Measurements from ENCODE around the gene BCL2L13.

Gene BCL2L13

DNA sequence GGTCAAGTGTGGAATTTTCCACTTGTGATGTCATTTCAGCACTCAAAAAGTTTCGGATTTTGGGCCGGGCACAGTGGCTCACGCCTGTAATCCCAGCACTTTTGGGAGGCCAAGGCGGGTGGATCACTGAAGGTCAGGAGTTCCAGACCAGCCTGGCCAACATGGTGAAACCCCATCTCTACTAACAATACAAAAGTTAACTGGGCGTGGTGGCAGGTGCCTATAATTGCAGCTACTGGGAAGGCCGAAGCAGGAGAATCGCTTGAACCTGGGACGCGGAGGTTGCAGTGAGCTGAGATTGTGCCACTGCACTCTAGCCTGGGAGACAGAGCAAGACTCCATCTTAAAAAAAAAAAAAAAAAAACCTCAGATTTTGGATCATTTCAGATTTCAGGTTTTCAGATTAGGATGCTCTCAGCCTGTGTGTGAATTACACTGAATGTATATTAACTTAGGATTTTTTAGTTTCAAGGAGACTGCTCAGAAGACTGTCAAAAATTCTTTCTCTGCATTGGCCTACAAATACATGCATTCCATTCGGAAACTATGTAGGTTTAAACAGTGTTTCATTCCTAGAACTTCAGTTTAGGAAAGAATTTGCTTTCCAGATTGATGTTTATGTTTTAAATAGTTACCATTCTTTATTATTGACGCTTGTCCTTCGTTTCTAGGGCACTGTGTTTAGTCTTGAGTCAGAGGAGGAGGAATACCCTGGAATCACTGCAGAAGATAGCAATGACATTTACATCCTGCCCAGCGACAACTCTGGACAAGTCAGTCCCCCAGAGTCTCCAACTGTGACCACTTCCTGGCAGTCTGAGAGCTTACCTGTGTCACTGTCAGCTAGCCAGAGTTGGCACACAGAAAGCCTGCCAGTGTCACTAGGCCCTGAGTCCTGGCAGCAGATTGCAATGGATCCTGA is 87.7 kb downstream of the BCL2L13 start:
- TF ChIP-seq, protein P1, sequence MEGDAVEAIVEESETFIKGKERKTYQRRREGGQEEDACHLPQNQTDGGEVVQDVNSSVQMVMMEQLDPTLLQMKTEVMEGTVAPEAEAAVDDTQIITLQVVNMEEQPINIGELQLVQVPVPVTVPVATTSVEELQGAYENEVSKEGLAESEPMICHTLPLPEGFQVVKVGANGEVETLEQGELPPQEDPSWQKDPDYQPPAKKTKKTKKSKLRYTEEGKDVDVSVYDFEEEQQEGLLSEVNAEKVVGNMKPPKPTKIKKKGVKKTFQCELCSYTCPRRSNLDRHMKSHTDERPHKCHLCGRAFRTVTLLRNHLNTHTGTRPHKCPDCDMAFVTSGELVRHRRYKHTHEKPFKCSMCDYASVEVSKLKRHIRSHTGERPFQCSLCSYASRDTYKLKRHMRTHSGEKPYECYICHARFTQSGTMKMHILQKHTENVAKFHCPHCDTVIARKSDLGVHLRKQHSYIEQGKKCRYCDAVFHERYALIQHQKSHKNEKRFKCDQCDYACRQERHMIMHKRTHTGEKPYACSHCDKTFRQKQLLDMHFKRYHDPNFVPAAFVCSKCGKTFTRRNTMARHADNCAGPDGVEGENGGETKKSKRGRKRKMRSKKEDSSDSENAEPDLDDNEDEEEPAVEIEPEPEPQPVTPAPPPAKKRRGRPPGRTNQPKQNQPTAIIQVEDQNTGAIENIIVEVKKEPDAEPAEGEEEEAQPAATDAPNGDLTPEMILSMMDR (IDR thresholded peaks at IDR 0.05) = no peak

DNA sequence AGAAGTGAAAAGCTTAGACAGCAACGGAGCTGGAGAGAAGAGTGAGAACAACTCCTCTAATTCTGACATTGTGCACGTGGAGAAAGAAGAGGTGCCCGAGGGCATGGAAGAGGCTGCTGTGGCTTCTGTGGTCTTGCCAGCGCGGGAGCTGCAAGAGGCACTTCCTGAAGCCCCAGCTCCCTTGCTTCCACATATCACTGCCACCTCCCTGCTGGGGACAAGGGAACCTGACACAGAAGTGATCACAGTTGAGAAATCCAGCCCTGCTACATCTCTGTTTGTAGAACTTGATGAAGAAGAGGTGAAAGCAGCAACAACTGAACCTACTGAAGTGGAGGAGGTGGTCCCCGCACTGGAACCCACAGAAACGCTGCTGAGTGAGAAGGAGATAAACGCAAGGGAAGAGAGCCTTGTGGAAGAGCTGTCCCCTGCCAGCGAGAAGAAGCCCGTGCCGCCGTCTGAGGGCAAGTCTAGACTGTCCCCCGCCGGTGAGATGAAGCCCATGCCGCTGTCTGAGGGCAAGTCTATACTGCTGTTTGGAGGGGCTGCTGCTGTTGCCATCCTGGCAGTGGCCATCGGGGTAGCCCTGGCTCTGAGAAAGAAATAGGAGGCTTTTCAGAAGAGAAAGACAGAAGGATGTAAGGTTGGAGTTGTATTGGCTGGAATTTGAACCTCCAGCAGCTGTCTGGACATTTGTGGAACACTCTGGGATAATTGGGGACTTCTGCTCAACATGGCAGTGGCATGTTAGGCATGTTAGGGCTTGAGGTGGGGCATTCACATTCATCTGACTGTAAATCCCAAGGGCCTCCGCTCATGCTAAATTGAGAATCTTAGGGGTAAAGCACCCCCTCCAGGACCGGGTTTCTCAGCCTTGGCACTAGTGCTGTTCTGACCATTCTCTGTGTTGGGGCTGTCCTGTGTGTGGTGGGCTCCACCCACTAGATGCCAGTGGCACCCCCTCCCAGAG is 88.7 kb downstream of the BCL2L13 start:
- TF ChIP-seq, protein P1 (IDR thresholded peaks at IDR 0.05) = no peak

DNA sequence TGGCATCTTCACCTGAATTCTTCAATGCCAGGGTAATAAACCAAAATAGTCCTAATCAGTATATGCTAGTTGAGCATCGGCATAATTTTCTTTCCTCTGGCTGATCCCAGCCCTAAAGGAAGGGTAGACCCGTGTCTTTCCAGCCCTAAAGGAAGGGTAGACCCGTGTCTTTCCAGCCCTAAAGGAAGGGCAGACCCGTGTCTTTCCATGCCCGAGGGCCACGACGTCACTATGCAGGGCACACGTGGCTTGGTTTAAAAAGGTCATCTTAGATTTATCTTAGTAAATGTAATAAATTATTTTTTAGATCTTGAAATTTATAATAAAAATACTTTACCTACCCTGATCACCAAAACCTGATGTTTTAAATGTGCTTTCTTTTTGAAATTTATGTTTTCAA is 90.2 kb downstream of the BCL2L13 start:
- TF ChIP-seq, protein P1 (IDR thresholded peaks at IDR 0.05) = no peak

DNA sequence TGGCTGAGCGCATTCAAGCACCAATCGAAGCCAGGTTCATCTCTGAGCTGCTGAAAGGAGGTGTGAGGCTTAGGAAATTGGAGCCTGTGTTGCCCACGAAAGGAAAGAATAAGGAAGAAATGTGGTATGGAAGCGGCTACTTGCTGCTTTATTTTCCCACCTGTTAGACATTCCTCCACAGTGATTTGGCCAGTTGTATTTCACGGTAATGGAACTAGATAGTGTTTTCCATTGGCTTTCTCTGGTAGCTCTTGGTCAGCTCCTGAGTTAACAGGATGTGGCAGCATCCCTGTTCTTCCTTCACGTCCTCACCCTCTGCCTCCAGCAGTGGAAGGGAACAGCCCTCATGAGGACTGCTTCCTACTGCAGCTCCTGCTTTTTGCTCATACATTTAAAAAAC is 91.0 kb downstream of the BCL2L13 start:
- TF ChIP-seq, protein P1 (IDR thresholded peaks at IDR 0.05) = no peak

DNA sequence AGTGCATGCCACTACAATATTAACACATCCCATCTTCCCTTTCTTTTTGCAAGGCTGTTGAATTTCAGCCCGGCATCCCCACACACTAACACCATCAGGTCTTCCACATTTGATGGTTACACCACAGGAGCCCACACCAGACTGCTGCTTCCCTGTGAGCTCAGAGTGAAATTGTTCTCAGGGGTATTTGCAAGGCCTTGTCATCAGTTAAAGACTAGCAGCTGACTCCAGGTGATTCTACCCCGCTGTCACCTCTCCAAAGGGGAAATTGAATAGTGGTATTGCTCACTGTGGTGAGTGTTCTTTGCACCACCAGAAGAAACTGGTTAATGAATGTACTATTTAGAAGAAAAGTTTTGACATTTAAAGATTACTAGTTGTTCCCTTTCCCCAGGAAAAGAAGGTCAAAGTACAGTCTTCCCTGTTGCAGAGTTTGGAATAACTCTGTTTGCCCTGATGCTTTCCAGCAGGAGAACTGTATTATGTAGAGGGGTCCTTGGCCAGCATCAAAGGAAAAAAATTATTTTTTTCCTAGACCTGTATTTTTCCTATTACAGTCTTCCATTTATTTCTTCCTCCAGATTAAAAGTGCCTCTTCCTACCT is 93.8 kb downstream of the BCL2L13 start:
- TF ChIP-seq, protein P1 (IDR thresholded peaks at IDR 0.05) = no peak

DNA sequence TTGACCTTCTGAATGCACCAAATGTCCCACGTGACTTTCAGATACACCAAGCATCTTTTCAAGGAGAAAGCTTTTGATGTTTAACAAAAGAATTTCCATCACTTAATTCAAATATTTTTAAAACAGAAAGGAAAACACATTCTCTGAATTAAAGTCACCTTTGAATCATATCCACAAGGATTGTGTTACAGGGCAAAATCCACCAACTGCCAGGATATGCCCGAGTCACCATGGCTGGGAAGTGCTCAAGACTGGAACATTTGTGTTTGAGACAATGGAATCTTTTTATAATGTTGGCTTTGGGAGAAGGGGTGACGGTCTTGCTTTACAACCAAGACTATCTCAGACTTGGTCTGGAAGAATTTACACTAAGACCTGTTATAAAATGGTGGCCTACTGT is 94.9 kb downstream of the BCL2L13 start:
- TF ChIP-seq, protein P1 (IDR thresholded peaks at IDR 0.05) = no peak

DNA sequence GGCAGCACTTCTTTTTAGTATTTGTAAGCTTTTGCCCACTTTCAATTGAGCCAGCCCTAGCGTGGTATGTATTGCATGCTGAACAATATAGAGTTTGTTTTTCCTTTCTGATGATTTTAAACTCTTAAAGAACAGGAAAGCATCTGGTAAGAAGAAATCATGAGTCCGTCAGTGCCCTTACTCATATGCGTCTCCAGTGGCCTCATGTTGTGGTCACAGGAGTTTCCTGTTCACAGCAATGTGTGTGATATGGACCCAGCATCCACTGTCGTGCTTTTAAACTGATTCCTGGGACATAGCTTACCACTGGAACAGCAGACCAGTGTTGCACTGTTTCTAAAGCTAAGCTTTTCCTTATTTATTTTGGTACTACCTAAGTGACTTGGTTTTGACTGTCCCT is 95.6 kb downstream of the BCL2L13 start:
- TF ChIP-seq, protein P1 (IDR thresholded peaks at IDR 0.05) = no peak

All from LNCAP (cell line).